Rectal smooth muscle tissue (tissue), 1 donor: ENCODE measurements around the gene SMYD3.

ENCODE experiments used
- H3K27ac ChIP-seq: one replicate; pipeline ENCODE4 v1.7.0; 2013; ENCODE audit warnings: low read depth, low read length, inconsistent platforms
- H3K27me3 ChIP-seq: one replicate; pipeline ENCODE4 v1.7.0; 2013; ENCODE audit warnings: low read length; ENCODE audit not compliant: control insufficient read depth, insufficient read depth
- H3K36me3 ChIP-seq: one replicate; pipeline ENCODE4 v1.7.0; 2013; ENCODE audit warnings: low read length; ENCODE audit not compliant: control insufficient read depth, insufficient read depth
- H3K4me1 ChIP-seq: one replicate; pipeline ENCODE4 v1.7.0; 2013; ENCODE audit warnings: low read length; ENCODE audit not compliant: control insufficient read depth, insufficient read depth
- H3K4me3 ChIP-seq: one replicate; pipeline ENCODE4 v1.7.0; 2013; ENCODE audit warnings: low read length
- H3K9ac ChIP-seq: one replicate; pipeline ENCODE4 v1.7.0; 2013; ENCODE audit warnings: low read length

The SMYD3 gene

DNA sequence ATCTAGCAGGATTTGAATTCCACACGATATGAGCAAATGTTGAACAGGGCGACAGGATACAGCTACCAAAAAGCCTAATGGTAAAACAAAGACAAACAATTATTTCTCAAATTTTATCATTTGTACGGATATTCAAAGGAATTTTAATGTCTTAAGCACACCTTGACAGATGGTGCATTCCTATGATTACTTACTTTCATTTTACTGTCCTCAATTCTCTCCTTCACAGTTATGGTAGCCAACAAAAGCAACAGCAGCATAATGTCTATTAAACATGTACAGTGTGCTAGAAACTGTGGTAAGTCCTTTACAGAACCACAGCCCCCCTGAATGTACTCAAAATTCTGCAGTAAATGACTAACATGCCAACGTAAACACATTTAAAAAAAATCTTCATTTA is 365.8 kb downstream of the SMYD3 start:
- Histone ChIP-seq H3K36me3 (no peaks in the 10 kb centered on the region), H3K27ac (no peak overlapping the region), H3K4me1 (no peaks in the 10 kb centered on the region), H3K27me3 (no peaks in the 10 kb centered on the region), H3K4me3 (no peak overlapping the region), H3K9ac (no peak overlapping the region)

DNA sequence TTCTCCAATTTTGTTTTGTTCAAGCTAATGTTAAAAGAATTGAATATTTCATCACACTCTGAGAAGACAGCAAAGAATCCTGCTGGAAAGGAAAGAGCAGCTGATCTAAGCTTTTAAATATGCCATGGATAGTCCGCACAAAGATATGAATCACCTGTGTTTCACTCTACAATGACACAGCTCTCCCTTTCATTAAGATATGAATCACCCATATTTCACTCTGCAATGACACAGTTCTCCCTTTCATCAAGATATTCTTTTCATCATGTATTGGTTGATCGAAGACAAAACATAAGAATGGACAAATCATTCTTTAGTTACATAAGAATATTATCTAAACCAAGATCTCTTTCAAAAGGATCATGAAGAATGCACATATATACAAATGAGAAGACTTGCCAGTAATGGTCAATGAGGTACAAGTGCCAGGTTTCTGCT is 367.3 kb downstream of the SMYD3 start:
- Histone ChIP-seq H3K27ac (no peak overlapping the region), H3K9ac (no peak overlapping the region), H3K4me3 (no peak overlapping the region), H3K27me3 (no peaks in the 10 kb centered on the region), H3K4me1 (no peaks in the 10 kb centered on the region), H3K36me3 (no peaks in the 10 kb centered on the region)

DNA sequence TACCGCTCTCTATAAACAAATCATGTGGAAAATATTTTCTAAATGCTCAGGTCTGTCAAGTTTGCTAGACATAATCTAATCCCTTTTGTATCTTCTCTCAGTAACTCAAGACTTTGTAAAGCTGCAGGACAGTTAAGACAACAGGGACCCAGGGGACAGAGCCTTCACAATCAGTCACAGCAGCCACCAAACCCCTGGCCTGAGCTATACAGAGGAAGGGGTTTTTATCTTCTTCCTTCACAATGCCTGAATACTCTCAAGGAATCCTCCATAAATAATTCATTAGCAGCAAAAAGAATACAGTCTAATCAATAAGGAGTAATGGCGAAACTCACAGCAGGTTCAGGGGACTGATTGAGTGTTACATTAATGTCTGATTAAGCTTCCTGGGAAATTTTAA is 368.3 kb downstream of the SMYD3 start:
- H3K4me3 ChIP-seq, result no peak overlapping the region
- H3K4me1 ChIP-seq, result no peaks in the 10 kb centered on the region
- H3K27ac ChIP-seq, result no peak overlapping the region
- no peak overlapping the region for H3K9ac ChIP-seq
- H3K36me3 ChIP-seq, result no peaks in the 10 kb centered on the region
- no peaks in the 10 kb centered on the region for H3K27me3 ChIP-seq

DNA sequence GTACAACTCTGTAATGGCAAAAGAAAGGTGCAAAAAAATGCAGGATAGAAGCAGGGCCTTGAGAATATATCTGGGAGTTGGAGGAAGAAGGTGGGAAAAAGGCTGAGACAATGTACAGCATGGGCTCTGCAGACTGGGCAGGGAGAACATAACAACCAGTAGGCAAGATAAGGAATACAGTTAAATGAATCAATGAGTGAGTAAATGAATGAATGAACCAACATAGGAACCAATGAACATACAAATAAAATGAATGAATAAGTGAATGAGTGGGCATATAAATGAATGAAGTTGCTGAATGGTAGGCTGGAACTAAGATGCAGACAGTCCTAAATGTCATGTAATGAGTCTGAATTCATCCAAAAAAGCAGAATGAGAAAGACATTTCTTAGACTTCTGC is 370.6 kb downstream of the SMYD3 start:
- no peak overlapping the region for H3K4me3 ChIP-seq
- H3K27ac ChIP-seq, result no peak overlapping the region
- H3K27me3 ChIP-seq, result no peaks in the 10 kb centered on the region
- H3K4me1 ChIP-seq, result no peaks in the 10 kb centered on the region
- no peak overlapping the region for H3K9ac ChIP-seq
- H3K36me3 ChIP-seq, result no peaks in the 10 kb centered on the region

DNA sequence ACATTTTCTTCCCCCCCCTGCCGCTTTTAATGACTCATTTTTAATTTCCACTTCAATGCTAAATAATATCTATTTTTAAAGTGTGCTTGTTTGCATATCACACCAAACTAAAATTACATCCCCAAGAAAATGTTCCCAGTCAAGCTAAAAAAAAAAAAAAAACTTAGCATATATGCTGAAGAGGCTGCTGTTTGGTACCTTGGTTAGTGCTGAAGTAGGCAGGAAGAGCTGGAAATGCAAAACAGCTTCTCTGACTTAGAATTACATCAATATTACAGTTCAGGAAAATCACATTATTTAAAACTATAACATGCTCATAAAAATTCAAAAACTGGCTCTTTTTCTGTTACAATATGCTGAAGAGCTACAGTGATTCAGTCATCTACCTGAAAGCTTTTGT is 372.3 kb downstream of the SMYD3 start:
- H3K4me1 ChIP-seq, result no peaks in the 10 kb centered on the region
- H3K27ac ChIP-seq, result no peak overlapping the region
- no peaks in the 10 kb centered on the region for H3K36me3 ChIP-seq
- H3K9ac ChIP-seq, result no peak overlapping the region
- no peak overlapping the region for H3K4me3 ChIP-seq
- H3K27me3 ChIP-seq, result no peaks in the 10 kb centered on the region

DNA sequence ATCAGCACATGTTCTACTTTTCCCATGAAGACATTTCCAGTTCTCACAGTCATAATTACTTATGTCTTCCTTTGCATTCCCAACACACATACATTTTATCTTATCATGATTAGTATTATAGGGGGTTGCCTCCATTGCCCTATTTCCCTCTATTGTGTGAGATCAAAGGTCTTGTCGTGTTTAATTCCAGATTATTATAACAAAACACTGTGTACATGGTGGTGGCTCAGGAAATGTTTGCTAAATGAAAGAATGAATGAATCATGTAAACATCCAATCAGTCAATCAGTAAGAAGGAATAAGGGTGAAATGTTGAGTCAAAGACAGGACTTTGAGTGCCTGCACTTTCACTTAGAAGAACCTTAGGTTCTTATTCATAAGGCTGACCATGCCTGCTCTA is 376.0 kb downstream of the SMYD3 start:
- H3K36me3 ChIP-seq, result no peaks in the 10 kb centered on the region
- no peak overlapping the region for H3K4me3 ChIP-seq
- H3K27me3 ChIP-seq, result no peaks in the 10 kb centered on the region
- H3K9ac ChIP-seq, result no peak overlapping the region
- H3K4me1 ChIP-seq, result no peaks in the 10 kb centered on the region
- no peak overlapping the region for H3K27ac ChIP-seq

DNA sequence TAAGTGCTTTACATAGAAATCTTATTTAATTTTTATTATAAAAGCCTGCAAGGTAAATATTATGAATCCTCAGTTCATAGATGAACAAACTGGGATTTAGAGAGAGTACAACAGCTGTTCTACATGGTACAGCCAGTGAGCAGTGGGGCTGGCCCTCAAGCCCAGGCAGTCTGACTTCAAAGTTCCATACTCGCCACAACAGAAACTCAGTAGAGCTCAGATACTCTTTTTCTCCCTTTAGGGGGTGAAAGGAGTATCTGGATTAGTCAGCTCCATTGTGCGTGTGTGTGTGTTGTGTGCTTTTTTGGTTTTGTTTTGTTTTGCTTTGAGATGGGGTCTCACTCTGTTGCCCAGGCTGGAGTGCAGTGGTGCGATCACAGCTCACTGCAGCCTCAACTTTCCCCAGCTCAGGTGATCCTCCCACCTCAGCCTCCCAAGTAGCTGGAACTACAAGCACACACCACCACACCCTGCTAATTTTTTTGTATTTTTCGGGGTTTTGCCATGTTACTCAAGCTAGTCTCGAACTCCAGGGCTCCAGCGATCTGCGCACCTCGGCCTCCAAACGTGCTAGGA is 378.5 kb downstream of the SMYD3 start:
- Histone ChIP-seq H3K9ac (no peak overlapping the region), H3K36me3 (no peaks in the 10 kb centered on the region), H3K27me3 (no peaks in the 10 kb centered on the region), H3K27ac (no peak overlapping the region), H3K4me3 (no peak overlapping the region), H3K4me1 (no peaks in the 10 kb centered on the region)

DNA sequence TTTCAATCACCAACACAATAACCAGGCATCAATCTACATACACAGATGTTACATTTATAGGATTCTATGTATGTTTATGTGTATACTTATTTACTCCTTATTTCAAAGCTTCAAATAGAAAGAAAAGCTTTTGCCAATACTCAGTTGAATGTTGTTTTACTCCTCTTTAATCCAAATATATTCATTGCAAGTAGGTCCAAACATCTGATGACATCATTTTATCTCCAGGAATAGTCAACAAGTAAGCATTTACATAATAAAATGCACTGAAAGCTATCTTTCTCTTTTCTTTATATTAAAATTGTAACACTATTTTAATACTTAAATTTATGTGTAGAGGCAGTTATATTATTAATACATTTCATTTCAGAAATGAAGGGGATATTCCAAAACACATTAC is 380.5 kb downstream of the SMYD3 start:
- Histone ChIP-seq H3K27ac (no peak overlapping the region), H3K9ac (no peak overlapping the region), H3K4me3 (no peak overlapping the region), H3K36me3 (no peaks in the 10 kb centered on the region), H3K4me1 (no peaks in the 10 kb centered on the region), H3K27me3 (no peaks in the 10 kb centered on the region)

DNA sequence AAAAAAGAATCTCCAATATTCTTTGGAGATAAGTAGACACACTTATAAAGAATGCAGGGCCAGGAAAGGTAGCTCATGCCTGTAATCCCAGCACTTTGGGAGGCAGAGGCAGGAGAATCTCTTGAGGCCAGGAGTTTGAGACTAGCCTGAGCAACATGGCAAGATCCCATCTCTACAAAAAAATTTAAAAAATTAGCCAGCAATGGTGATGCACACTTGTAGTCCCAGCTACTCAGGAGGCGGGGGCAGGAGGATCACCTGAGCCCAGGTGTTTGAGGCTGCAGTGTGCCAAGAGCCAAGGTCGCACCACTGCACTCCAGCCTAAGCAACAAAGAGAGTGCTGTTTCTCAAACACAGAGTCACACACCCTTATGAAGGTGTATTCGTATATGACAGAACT is 385.0 kb downstream of the SMYD3 start:
- H3K36me3 ChIP-seq, result no peaks in the 10 kb centered on the region
- no peaks in the 10 kb centered on the region for H3K4me1 ChIP-seq
- H3K27me3 ChIP-seq, result no peaks in the 10 kb centered on the region
- no peak overlapping the region for H3K27ac ChIP-seq
- no peak overlapping the region for H3K4me3 ChIP-seq
- H3K9ac ChIP-seq, result no peak overlapping the region

DNA sequence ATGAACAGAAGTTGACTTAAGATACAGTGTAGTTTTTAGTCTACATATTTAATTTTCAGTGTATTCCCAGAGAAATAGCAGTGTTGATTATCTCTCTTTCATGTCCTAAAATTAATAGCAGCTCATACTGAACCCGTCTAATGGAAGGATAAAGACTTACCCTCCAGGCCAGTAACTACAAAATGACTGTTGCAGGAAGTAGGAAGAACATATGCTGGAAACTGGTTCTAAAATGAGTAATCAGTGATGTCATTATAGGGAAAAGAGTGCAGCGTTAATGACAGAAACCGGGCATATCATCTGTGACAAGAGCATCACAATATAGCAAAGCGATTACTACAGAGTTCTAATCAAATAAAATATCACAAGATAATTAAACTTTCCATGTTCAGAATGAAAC is 385.5 kb downstream of the SMYD3 start:
- Histone ChIP-seq H3K9ac (no peak overlapping the region), H3K4me3 (no peak overlapping the region), H3K36me3 (no peaks in the 10 kb centered on the region), H3K4me1 (no peaks in the 10 kb centered on the region), H3K27ac (no peak overlapping the region), H3K27me3 (no peaks in the 10 kb centered on the region)

DNA sequence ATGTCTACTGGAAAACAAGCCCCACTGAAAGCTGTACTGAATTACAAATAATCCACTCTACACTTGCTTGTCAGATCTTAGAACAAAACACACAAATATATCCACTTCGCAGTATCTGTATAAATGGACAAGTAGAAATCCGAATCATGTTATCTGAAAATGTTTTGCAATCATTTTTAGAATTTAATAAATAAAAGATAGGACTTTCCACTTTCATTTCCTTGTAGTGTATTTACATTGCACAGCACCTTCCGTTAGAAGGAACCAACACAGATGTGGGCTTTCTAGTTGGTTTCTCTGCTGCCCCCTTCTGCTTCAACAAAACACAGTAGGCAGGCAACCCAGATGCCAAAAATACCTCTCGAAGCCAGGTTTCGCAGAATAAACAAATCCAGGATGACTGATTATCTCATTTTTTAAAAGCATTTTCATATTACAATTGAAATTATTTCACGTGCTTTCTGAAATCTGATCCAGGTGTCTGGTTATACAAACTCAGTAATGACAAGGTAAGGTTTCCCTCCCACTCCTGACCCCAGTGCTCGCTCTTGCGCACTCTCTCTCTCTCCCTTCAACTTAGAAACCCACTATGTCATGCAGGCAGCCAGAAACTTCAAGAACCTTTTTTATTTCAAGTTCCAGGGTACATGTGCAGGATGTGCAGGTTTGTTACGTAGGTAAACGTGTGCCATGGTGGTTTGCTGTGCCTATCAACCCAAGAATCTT is 389.9 kb downstream of the SMYD3 start:
- Histone ChIP-seq H3K4me1 (no peaks in the 10 kb centered on the region), H3K4me3 (no peak overlapping the region), H3K27me3 (no peaks in the 10 kb centered on the region), H3K27ac (no peak overlapping the region), H3K36me3 (no peaks in the 10 kb centered on the region), H3K9ac (no peak overlapping the region)

DNA sequence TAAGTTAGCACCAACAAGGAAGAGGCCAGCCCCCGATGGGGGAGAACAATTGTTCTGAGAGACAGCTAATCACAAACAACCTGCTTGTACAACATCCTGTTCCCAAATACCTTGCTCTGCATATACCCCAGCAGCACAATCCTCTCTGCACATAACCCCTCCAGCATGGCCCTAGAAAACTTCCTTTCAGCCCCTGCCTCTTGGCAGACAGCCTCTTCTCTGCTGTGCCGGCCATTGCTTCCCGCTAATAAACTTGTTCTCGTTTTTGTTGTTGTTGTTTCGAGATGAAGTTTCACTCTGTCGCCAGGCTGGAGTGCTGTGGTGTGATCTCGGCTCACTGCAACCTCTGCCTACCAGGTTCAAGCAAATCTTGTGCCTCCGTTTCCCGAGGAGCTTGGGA is 392.7 kb downstream of the SMYD3 start:
- Histone ChIP-seq H3K4me1 (peaks cover 3% of the 10 kb centered on the region), H3K27ac (no peak overlapping the region), H3K4me3 (no peak overlapping the region)

DNA sequence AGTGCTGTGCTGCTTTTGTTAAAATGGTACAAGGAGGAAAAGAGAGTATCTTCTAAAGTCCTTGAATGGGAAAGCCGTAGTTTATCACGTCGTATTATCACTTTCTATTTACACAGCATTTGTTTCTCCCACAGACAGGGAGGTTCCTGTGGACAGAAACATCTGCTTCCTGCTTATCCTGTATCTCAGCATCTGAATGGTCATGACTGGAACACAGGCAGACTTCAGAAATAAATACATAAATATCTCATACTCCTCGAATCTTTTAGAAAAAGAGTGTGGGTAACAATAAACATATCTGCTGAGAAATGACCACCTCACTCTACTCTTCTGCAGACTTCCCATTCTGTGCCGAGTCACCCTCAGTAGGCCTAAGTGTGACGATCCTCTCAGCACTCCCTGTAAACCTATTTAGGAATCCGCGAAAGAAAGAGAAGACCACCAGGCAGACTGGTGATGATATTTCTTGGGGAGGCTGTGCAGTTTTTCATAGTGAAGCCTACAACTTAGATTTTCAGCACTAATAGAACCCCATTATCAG is 393.5 kb downstream of the SMYD3 start:
- Histone ChIP-seq H3K4me3 (no peak overlapping the region), H3K9ac (no peak overlapping the region), H3K4me1 (peaks cover 3% of the 10 kb centered on the region), H3K27me3 (no peaks in the 10 kb centered on the region), H3K27ac (no peak overlapping the region), H3K36me3 (no peaks in the 10 kb centered on the region)

More for the DNA sequence above, 392.7 kb downstream of the SMYD3 start:
- Histone ChIP-seq H3K36me3 (no peaks in the 10 kb centered on the region), H3K9ac (no peak overlapping the region), H3K27me3 (no peaks in the 10 kb centered on the region)
